Panc1 (cell line): Measurements from ENCODE around the gene DCAF4. TPM values are rescaled to one million over a fixed set of nuclear protein-coding genes. Genes with fewer than 3 reads are reported as not detected.

Experiments
- ATAC-seq: fragments of 200-7000 bp; cut with Tn5 transposase; 2 replicates; pipeline ENCODE4 v1.9.1; 2020; ENCODE audit warnings: mild to moderate bottlenecking, moderate library complexity
- BruUV-seq: library from RNA; stranded (reverse); fragments of 400-500 nt; replicated peaks from 2 replicates; lab custom pipeline; 2021; lab: Mats Ljungman, UMichigan
- CTCF ChIA-PET: fragments of 300-600 bp; sonication (Branson Sonifier 250); formaldehyde crosslinking; loops from one replicate; lab custom pipeline; 2022; ENCODE audit warnings: antibody characterized with exemption; lab: Charles Lee
- POLR2A ChIA-PET: fragments of 300-600 bp; sonication (Branson Sonifier 250); formaldehyde crosslinking; loops from one replicate; lab custom pipeline; 2022; ENCODE audit warnings: antibody characterized with exemption; lab: Charles Lee
- DNase-seq: peaks from one replicate; pipeline ENCODE4 v3.0.0-alpha.2; 2010; ENCODE audit warnings: low read depth, low spot score
- H3K27ac ChIP-seq: 2 replicates; pipeline ENCODE4 v1.5.1; 2011; ENCODE audit warnings: mild to moderate bottlenecking, low read length, inconsistent platforms
- H3K27me3 ChIP-seq: fragments of 200-500 bp; sonication (Bioruptor generic); 2 replicates; pipeline ENCODE4 v1.6.0; 2014; ENCODE audit warnings: low read length, inconsistent platforms; ENCODE audit not compliant: control insufficient read depth, insufficient read depth
- H3K36me3 ChIP-seq: fragments of 200-500 bp; sonication (Bioruptor generic); 2 replicates; pipeline ENCODE4 v1.5.1; 2014; ENCODE audit warnings: inconsistent platforms, mild to moderate bottlenecking, low read length, moderate library complexity; ENCODE audit not compliant: control insufficient read depth, insufficient read depth
- H3K4me1 ChIP-seq: 2 replicates; pipeline ENCODE4 v1.5.1; 2011; ENCODE audit warnings: inconsistent platforms, mild to moderate bottlenecking, low read length, moderate library complexity; ENCODE audit not compliant: control insufficient read depth, insufficient read depth
- H3K4me3 ChIP-seq, 2 experiments: 2 replicates each; pipeline ENCODE4 v1.5.1; 2011 to 2012; ENCODE audit warnings: low read depth in 2 of 2, low read length in 2 of 2, mild to moderate bottlenecking in 2 of 2, inconsistent platforms in 1 of 2, moderate library complexity in 1 of 2
- H3K9me3 ChIP-seq: fragments of 200-500 bp; sonication (Bioruptor generic); 2 replicates; pipeline ENCODE4 v1.5.1; 2014; ENCODE audit warnings: low read depth, mild to moderate bottlenecking, inconsistent platforms, low read length, moderate library complexity; ENCODE audit not compliant: control insufficient read depth, insufficient read depth
- POLR2AphosphoS5 ChIP-seq: IDR thresholded peaks from 2 replicates; pipeline ENCODE4 v1.6.1; 2012; ENCODE audit warnings: mild to moderate bottlenecking, low read depth, low read length, moderate library complexity
- SIN3A ChIP-seq: IDR thresholded peaks from 2 replicates; pipeline ENCODE4 v1.6.1; 2012; ENCODE audit warnings: low read depth, mild to moderate bottlenecking, low read length, moderate library complexity, borderline replicate concordance; ENCODE audit not compliant: insufficient read depth
- TCF7L2 ChIP-seq: IDR thresholded peaks from 2 replicates; pipeline ENCODE4 v1.6.1; 2011; ENCODE audit warnings: mild to moderate bottlenecking, low read depth, low read length, inconsistent platforms
- in situ Hi-C: cut with HindIII; loops from 2 replicates; pipeline ENCODE4 v1.10.0; 2016; ENCODE audit warnings: low sequenced_read_pairs, low pct_unique_long_range_greater_than_20kb
- intact Hi-C: fragments of 100-400 bp; cut with micrococcal nuclease; formaldehyde crosslinking; loops from one replicate; pipeline ENCODE4 v1.10.0; 2022; ENCODE audit not compliant: unreplicated experiment
- total RNA-seq: library from RNA; stranded (reverse); gene quantifications from one replicate; pipeline ENCODE4 v1.2.1, GENCODE V29; 2021; ENCODE audit not compliant: unreplicated experiment
- TF ChIP-seq, protein P1 (sequence below), 2 experiments: IDR thresholded peaks; 2 replicates each; pipeline ENCODE4 v1.6.1; 2011 to 2012; ENCODE audit warnings: low read depth in 2 of 2, control low read depth in 1 of 2, low read length in 1 of 2, mild to moderate bottlenecking in 1 of 2, moderate library complexity in 1 of 2; ENCODE audit not compliant: insufficient read depth in 1 of 2
- TF ChIP-seq, protein P2 (sequence below): fragments of 450-650 bp; IDR thresholded peaks from 2 replicates; pipeline ENCODE4 v1.5.1; 2017; ENCODE audit warnings: mild to moderate bottlenecking

The DCAF4 gene
- total RNA-seq, 1 experiment from 2014 or later = 18.2 TPM

DNA sequence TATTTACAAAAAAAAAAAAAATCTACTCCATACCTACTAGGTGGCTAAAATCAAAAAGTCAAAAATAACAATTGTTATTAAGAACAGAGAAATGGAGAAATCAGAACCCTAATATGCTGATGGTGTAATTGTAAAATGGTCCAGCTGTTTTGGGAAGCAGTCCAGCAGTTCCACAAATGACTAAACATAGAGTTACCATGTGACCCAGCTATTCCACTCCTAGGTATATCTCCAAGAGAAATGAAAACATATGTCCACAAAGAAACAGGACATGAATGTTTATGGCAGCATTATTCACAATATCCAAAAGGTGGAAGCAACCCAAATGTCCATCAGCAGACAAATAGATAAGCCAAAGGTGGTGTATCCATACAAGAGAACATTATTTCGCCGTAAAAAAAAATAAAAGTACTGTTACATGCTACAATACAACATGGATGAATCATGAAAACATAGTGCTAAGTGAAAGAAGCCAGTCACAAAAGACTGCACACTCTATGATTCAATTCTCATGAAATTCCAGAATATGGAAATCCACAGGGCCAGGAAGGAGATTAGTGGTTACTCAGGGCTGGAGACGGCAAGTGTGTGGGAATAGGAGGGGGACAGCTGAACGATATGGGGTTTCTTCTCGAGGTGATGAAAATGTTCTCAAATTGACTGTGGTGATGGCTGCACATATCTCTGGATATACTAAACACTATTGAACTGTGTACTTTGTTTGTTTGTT is 23.3 kb upstream of the DCAF4 start:
- in situ Hi-C loops = no loop called here
- no peak for ATAC-seq
- H3K27ac ChIP-seq = no peak overlapping the region
- intact Hi-C loops = no loop called here
- TF ChIP-seq, protein P1, sequence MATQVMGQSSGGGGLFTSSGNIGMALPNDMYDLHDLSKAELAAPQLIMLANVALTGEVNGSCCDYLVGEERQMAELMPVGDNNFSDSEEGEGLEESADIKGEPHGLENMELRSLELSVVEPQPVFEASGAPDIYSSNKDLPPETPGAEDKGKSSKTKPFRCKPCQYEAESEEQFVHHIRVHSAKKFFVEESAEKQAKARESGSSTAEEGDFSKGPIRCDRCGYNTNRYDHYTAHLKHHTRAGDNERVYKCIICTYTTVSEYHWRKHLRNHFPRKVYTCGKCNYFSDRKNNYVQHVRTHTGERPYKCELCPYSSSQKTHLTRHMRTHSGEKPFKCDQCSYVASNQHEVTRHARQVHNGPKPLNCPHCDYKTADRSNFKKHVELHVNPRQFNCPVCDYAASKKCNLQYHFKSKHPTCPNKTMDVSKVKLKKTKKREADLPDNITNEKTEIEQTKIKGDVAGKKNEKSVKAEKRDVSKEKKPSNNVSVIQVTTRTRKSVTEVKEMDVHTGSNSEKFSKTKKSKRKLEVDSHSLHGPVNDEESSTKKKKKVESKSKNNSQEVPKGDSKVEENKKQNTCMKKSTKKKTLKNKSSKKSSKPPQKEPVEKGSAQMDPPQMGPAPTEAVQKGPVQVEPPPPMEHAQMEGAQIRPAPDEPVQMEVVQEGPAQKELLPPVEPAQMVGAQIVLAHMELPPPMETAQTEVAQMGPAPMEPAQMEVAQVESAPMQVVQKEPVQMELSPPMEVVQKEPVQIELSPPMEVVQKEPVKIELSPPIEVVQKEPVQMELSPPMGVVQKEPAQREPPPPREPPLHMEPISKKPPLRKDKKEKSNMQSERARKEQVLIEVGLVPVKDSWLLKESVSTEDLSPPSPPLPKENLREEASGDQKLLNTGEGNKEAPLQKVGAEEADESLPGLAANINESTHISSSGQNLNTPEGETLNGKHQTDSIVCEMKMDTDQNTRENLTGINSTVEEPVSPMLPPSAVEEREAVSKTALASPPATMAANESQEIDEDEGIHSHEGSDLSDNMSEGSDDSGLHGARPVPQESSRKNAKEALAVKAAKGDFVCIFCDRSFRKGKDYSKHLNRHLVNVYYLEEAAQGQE (IDR thresholded peaks at IDR 0.05; ENCODE audit: insufficient read depth in 1 of 2, low read depth in 2 of 2, low read length in 1 of 2) = no peak
- TF ChIP-seq SIN3A = no peak
- no peak for TF ChIP-seq POLR2AphosphoS5
- TF ChIP-seq, protein P2, sequence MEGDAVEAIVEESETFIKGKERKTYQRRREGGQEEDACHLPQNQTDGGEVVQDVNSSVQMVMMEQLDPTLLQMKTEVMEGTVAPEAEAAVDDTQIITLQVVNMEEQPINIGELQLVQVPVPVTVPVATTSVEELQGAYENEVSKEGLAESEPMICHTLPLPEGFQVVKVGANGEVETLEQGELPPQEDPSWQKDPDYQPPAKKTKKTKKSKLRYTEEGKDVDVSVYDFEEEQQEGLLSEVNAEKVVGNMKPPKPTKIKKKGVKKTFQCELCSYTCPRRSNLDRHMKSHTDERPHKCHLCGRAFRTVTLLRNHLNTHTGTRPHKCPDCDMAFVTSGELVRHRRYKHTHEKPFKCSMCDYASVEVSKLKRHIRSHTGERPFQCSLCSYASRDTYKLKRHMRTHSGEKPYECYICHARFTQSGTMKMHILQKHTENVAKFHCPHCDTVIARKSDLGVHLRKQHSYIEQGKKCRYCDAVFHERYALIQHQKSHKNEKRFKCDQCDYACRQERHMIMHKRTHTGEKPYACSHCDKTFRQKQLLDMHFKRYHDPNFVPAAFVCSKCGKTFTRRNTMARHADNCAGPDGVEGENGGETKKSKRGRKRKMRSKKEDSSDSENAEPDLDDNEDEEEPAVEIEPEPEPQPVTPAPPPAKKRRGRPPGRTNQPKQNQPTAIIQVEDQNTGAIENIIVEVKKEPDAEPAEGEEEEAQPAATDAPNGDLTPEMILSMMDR = no peak
- TF ChIP-seq TCF7L2 = no peak
- POLR2A ChIA-PET = no interaction called here
- H3K36me3 ChIP-seq = no peaks in the 10 kb centered on the region
- peaks cover 4% of the 10 kb centered on the region; the same call in 1 of the 2 replicates for H3K4me1 ChIP-seq
- H3K27me3 ChIP-seq = no peaks in the 10 kb centered on the region
- BruUV-seq = no TSS peak
- no peak for DNase-seq
- CTCF ChIA-PET = interaction anchor here (0.7 kb wide), 1 partner anchor 164 kb away, joined by 4 read pairs; no protein-coding TSS in a partner anchor
- no peaks in the 10 kb centered on the region for H3K9me3 ChIP-seq
- no peak overlapping the region for H3K4me3 ChIP-seq

DNA sequence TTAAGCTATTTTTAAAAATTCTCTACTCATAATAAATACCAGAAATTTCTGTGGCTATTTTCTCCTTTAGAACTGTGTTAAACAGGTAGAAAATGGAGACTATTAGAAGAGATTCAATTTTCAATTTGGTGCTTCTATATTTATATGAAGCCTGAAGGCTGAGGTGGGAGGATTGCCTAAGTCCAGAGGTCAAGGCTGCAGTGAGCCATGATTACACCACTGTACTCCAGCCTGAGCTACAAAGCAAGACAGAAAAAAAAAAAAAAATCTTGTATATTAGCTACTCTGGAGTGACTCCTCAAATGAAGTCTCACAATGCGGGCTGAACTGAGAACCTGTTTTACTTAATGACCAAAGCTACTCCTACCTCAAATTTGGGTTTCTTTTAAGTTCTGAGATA is 22.5 kb upstream of the DCAF4 start:
- Histone ChIP-seq H3K27me3 (no peaks in the 10 kb centered on the region), H3K4me1 (peaks cover 4% of the 10 kb centered on the region; the same call in 1 of the 2 replicates), H3K36me3 (no peaks in the 10 kb centered on the region), H3K4me3 (no peak overlapping the region), H3K27ac (no peak overlapping the region), H3K9me3 (no peaks in the 10 kb centered on the region)
- TF ChIP-seq SIN3A = no peak
- TF ChIP-seq, protein P2 = no peak
- TF ChIP-seq TCF7L2 = no peak
- TF ChIP-seq POLR2AphosphoS5 = no peak
- TF ChIP-seq, protein P1 (IDR thresholded peaks at IDR 0.05; ENCODE audit: insufficient read depth in 1 of 2, low read depth in 2 of 2, low read length in 1 of 2) = no peak
- ATAC-seq (no peak), DNase-seq (no peak)
- ChIA-PET POLR2A (no interaction called here), CTCF (interaction anchor here (0.6 to 1.0 kb wide), 2 partner anchors 12 to 390 kb away, joined by 5 read pairs; no protein-coding TSS in a partner anchor)
- in situ Hi-C loops (no loop called here), intact Hi-C loops (no loop called here)
- no TSS peak for BruUV-seq
